Astrocyte (in vitro differentiated cells and primary cell): Measurements from ENCODE around the gene PPP1R9A. TPM values are rescaled to one million over a fixed set of nuclear protein-coding genes. Genes with fewer than 3 reads are reported as not detected.
A peak's percentile ranks its signal among the peaks of the same experiment; 100 is the strongest.

Source experiments
- DNase-seq: peaks from one replicate; pipeline ENCODE4 v3.0.0-alpha.2; 2010; ENCODE audit warnings: low read depth
- FAIRE-seq: peaks from 2 replicates; lab custom pipeline; 2011; peaks lifted over from hg19 to GRCh38; lab: Jason Lieb, UNC
- H2AFZ ChIP-seq: 2 replicates; pipeline ENCODE4 v1.6.0; 2012; ENCODE audit warnings: low read depth, low read length, inconsistent platforms
- H3K27ac ChIP-seq: 2 replicates; pipeline ENCODE4 v1.5.1; 2011; ENCODE audit warnings: low read depth, low read length, inconsistent platforms
- H3K27me3 ChIP-seq: 2 replicates; pipeline ENCODE4 v1.6.0; 2011; ENCODE audit warnings: low read length, inconsistent platforms; ENCODE audit not compliant: insufficient read depth
- H3K36me3 ChIP-seq: 2 replicates; pipeline ENCODE4 v1.5.1; 2011; ENCODE audit warnings: low read length, inconsistent platforms; ENCODE audit not compliant: insufficient read depth
- H3K4me1 ChIP-seq: 2 replicates; pipeline ENCODE4 v1.5.1; 2011; ENCODE audit warnings: low read length, inconsistent platforms; ENCODE audit not compliant: insufficient read depth
- H3K4me2 ChIP-seq: 2 replicates; pipeline ENCODE4 v1.6.0; 2012; ENCODE audit warnings: low read length, inconsistent platforms
- H3K4me3 ChIP-seq: 2 replicates; pipeline ENCODE4 v1.5.1; 2011; ENCODE audit warnings: low read depth, mild to moderate bottlenecking, low read length, inconsistent platforms; ENCODE audit not compliant: insufficient read depth
- H3K79me2 ChIP-seq: 2 replicates; pipeline ENCODE4 v1.6.0; 2012; ENCODE audit warnings: mild to moderate bottlenecking, low read length, inconsistent platforms; ENCODE audit not compliant: insufficient read depth
- H3K9ac ChIP-seq: 2 replicates; pipeline ENCODE4 v1.6.0; 2012; ENCODE audit warnings: mild to moderate bottlenecking, low read length, inconsistent platforms
- H3K9me3 ChIP-seq: 2 replicates; pipeline ENCODE4 v1.5.1; 2012; ENCODE audit warnings: low read depth, mild to moderate bottlenecking, low read length, inconsistent platforms; ENCODE audit not compliant: insufficient read depth
- H4K20me1 ChIP-seq: 2 replicates; pipeline ENCODE4 v1.6.0; 2012; ENCODE audit warnings: low read length, inconsistent platforms; ENCODE audit not compliant: insufficient read depth
- H3K27ac Mint-ChIP-seq: one replicate; pipeline ENCODE4 v1.8.0; 2021; ENCODE audit warnings: mild to moderate bottlenecking, mixed read lengths; ENCODE audit not compliant: unreplicated experiment
- H3K27me3 Mint-ChIP-seq: one replicate; pipeline ENCODE4 v1.8.0; 2021; ENCODE audit warnings: low read depth, mixed read lengths; ENCODE audit not compliant: unreplicated experiment
- H3K36me3 Mint-ChIP-seq: one replicate; pipeline ENCODE4 v1.8.0; 2021; ENCODE audit warnings: low read depth, mixed read lengths; ENCODE audit not compliant: unreplicated experiment
- H3K4me1 Mint-ChIP-seq: one replicate; pipeline ENCODE4 v1.8.0; 2021; ENCODE audit warnings: low read depth, mixed read lengths; ENCODE audit not compliant: unreplicated experiment
- H3K4me3 Mint-ChIP-seq: one replicate; pipeline ENCODE4 v1.8.0; 2021; ENCODE audit warnings: mild to moderate bottlenecking, moderate library complexity, mixed read lengths; ENCODE audit not compliant: unreplicated experiment
- H3K9me3 Mint-ChIP-seq: one replicate; pipeline ENCODE4 v1.8.0; 2021; ENCODE audit warnings: mild to moderate bottlenecking, mixed read lengths; ENCODE audit not compliant: unreplicated experiment
- CTCF ChIP-seq: IDR thresholded peaks from 2 replicates; pipeline ENCODE4 v1.5.1; 2011; ENCODE audit warnings: low read depth, mild to moderate bottlenecking, inconsistent platforms, low read length, moderate library complexity; ENCODE audit not compliant: insufficient read depth
- EZH2 ChIP-seq: IDR thresholded peaks from 2 replicates; pipeline ENCODE4 v1.6.1; 2012; ENCODE audit warnings: mild to moderate bottlenecking, low read length, inconsistent platforms; ENCODE audit not compliant: insufficient read depth
- total RNA-seq: library from RNA; stranded (reverse); gene quantifications from 2 replicates; pipeline ENCODE4 v1.2.1, GENCODE V29; 2021

The PPP1R9A gene
- total RNA-seq, 1 donor from 2014 or later: 7.5 TPM

DNA sequence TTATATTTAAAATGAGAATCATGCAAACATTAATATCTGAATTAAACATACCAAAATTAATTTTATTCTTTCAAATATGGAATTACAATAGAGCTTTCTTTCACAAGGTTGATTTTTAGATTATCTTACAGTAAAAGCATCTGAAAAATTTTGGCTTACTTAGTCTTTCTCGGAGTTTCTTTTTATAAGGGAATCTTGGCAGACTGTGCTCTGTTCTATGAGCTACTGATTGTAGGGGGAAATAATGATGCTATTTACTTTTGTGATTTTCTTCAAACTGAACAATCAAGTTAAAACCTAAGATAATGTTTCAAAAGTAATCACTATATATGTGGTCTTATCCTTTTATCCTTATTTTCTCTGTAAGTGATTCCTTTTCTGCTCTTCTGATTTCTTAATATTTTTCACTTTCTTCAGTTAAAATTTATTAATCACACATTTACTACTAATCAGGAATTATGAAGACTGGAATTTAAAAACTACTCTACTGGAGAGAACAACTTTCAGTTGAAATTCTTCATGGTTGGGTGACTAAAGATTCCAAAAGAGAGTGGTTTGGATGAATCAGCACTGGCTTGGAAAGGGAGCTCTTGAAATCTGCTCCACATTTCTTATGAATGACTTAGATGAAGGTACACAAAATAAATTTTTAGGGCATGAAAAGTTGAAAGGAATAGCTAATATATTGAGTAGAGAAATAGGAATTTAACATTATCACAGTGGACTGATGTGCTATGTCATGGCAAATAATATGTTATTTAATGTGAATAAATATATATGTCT, 103.9 kb downstream of the PPP1R9A start:
- Mint-ChIP-seq H3K27ac (peak overlapping the region; percentile 47), H3K9me3 (no peaks in the 10 kb centered on the region), H3K4me3 (no peak overlapping the region), H3K36me3 (no peaks in the 10 kb centered on the region), H3K27me3 (no peaks in the 10 kb centered on the region), H3K4me1 (peaks cover 13% of the 10 kb centered on the region)
- FAIRE-seq (no peak), DNase-seq (peak; percentile 89)
- H3K4me2 ChIP-seq: peak overlapping the region; percentile 46
- H3K4me1 ChIP-seq: peaks cover 14% of the 10 kb centered on the region
- H3K27me3 ChIP-seq: no peaks in the 10 kb centered on the region
- no peaks in the 10 kb centered on the region for H3K36me3 ChIP-seq
- no peaks in the 10 kb centered on the region for H3K79me2 ChIP-seq
- no peaks in the 10 kb centered on the region for H3K9me3 ChIP-seq
- TF ChIP-seq CTCF (no peak), EZH2 (no peak)
- H4K20me1 ChIP-seq: no peaks in the 10 kb centered on the region
- no peak overlapping the region for H2AFZ ChIP-seq
- H3K4me3 ChIP-seq: no peak overlapping the region
- H3K9ac ChIP-seq: peak overlapping the region; percentile 39
- H3K27ac ChIP-seq: peak overlapping the region; percentile 68

DNA sequence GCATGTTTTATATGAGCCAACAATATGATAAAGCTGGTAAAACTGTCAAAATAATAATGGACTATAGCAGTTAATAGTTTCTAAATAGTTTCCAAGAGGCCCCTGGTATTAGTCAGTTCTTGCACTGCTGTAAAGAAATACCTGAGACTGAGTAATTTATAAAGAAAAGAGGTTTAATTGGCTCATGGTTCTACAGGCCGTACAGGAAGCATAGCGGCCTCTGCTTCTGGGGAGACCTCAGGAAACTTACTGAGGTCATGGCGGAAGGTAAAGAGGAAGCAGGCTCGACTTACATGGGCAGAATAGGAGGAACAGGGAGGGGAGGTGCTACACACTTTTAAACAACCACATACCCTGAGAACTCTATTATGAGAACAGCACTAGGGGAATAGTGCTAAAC, 104.6 kb downstream of the PPP1R9A start:
- H3K9ac ChIP-seq: peak overlapping the region; percentile 29
- no peak for TF ChIP-seq EZH2
- no peak for TF ChIP-seq CTCF
- no peaks in the 10 kb centered on the region for H3K79me2 ChIP-seq
- no peaks in the 10 kb centered on the region for H4K20me1 ChIP-seq
- Mint-ChIP-seq H3K9me3 (no peaks in the 10 kb centered on the region), H3K4me3 (no peak overlapping the region), H3K27me3 (no peaks in the 10 kb centered on the region), H3K4me1 (peaks cover 13% of the 10 kb centered on the region), H3K36me3 (no peaks in the 10 kb centered on the region), H3K27ac (peak overlapping the region; percentile 92)
- H3K9me3 ChIP-seq: no peaks in the 10 kb centered on the region
- peak overlapping the region; percentile 68 for H3K27ac ChIP-seq
- no peaks in the 10 kb centered on the region for H3K27me3 ChIP-seq
- FAIRE-seq (no peak), DNase-seq (peak; percentile 74)
- H2AFZ ChIP-seq: peak overlapping the region; percentile 12
- H3K4me1 ChIP-seq: peaks cover 14% of the 10 kb centered on the region
- H3K4me2 ChIP-seq: peak overlapping the region; percentile 48
- no peaks in the 10 kb centered on the region for H3K36me3 ChIP-seq
- no peak overlapping the region for H3K4me3 ChIP-seq

- no peak for TF ChIP-seq CTCF
- TF ChIP-seq EZH2: no peak
- no peaks in the 10 kb centered on the region for H3K4me1 ChIP-seq
- no peak overlapping the region for H3K9ac ChIP-seq
- DNase-seq (no peak), FAIRE-seq (no peak)
- no peaks in the 10 kb centered on the region for H3K27me3 ChIP-seq
- no peaks in the 10 kb centered on the region for H4K20me1 ChIP-seq
- H3K9me3 ChIP-seq: no peaks in the 10 kb centered on the region
- H2AFZ ChIP-seq: no peak overlapping the region
- H3K36me3 ChIP-seq: no peaks in the 10 kb centered on the region
- no peaks in the 10 kb centered on the region for H3K79me2 ChIP-seq
- H3K4me1 Mint-ChIP-seq: peaks cover 2% of the 10 kb centered on the region
- H3K4me3 Mint-ChIP-seq: no peak overlapping the region
- no peaks in the 10 kb centered on the region for H3K27me3 Mint-ChIP-seq
- no peak overlapping the region for H3K27ac ChIP-seq
- peaks cover 7% of the 10 kb centered on the region for H3K9me3 Mint-ChIP-seq
- H3K27ac Mint-ChIP-seq: peak overlapping the region; percentile 3
- H3K36me3 Mint-ChIP-seq: no peaks in the 10 kb centered on the region
- no peak overlapping the region for H3K4me3 ChIP-seq
- no peak overlapping the region for H3K4me2 ChIP-seq
Observed at GRCh38 chr7:95018021-95018420, 110.6 kb downstream of the PPP1R9A start.
